ENCODE measurements around the gene SPOPL.
A peak's percentile ranks its signal among the peaks of the same experiment; 100 is the strongest.
"Not testable (repeated sequence)": the region's sequence is repeated elsewhere in the genome, so short reads cannot be mapped to it uniquely, and the experiment has no call there.

Gene SPOPL

GRCh38 chr2:138501425-138502254, at the start of gene SPOPL:
Gene SPOPL, plus strand, starts transcription at chr2:138501770. Its CDS starts 48,447 bp downstream, at chr2:138550217.
- peak; percentile 72 for DNase-seq

- DNase-seq = no peak
Observed at GRCh38 chr2:138452324-138452723, 49.2 kb upstream of the SPOPL start.

DNA sequence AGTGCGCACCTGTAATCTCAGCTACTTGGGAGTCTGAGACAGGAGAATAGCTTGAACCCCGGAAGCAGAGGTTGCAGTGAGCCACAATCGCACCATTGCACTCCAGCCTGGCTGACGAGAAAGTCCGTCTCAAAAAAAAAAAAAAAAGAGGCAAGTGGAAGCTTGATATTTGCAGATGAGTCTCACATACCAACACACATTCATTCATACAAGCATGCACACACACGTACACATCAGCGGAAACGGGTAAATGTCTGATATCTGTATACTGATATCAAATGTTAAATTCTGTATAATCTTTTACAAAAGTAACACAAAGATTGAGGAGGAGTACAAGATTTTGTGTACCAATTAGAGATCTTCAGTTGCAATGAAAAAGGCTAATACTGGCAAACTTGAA, 47.8 kb upstream of the SPOPL start:
- DNase-seq = no peak

GRCh38 chr2:138454761-138455160, 46.8 kb upstream of the SPOPL start:
- DNase-seq = no peak

DNA sequence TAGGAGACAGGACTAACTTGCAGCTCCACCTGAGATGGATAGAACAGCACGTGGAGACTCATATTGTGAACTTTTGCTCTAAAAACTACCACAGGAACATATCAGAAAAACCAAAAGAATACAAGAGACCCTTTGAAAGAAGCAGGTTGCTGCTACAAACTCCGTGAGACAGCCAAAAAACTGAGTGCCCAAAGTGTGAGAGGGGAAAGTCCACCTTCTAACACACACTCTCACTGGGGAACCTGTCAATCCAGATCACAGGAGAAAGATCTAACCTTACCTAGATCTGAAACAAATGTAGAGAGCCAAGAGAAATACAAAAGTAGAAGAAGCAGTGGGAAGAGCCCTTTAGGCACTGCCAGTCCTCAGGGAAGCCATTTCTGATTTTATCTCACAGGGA, 46.3 kb upstream of the SPOPL start:
- DNase-seq = no peak

GRCh38 chr2:138455691-138456090, 45.9 kb upstream of the SPOPL start:
- DNase-seq = no peak

DNA sequence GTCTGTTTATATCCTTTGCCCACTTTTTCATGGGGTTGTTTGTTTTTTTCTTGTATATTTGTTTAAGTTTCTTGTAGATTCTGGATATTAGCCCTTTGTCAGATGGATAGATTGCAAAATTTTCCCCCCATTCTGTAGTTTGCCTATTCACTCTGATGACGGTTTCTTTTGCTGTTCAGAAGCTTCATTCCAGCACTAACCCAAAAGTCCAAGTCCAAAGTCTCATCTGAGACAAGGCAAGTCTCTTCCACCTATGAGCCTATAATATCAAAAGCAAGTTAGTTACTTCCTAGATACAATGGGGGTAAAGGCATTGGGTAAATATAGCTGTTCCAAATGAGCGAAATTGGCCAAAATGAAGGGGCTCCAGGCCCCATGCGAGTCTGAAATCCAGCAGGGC, 38.9 kb upstream of the SPOPL start:
- DNase-seq = not testable (repeated sequence)

GRCh38 chr2:138468617-138469016, 33.0 kb upstream of the SPOPL start:
- DNase-seq = no peak

DNA sequence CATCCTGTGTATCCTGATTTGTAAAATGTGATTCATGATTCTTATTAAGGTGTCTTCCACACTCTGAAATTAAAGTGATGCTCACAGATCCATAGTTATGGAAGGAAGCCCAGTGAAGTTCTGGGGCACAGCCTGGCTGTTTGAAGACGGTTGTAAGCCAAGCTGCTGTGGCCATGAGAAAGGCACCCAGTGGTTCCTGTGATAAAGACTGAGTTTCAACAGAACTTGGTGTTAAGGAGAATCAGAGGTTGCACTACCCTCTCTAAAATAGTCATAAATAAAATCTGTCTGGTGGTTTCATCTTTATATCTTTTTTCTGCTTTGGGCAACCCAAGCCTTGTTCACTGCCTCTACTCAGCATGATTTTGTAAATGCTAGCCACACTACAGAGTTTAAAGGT, 32.2 kb upstream of the SPOPL start:
- DNase-seq = no peak

- no peak for DNase-seq
Observed at GRCh38 chr2:138470941-138471340, 30.6 kb upstream of the SPOPL start.

- peak; percentile 14 for DNase-seq
Observed at GRCh38 chr2:138474100-138474825, 27.3 kb upstream of the SPOPL start.

- no peak for DNase-seq
Observed at GRCh38 chr2:138475277-138475776, 26.2 kb upstream of the SPOPL start.

DNA sequence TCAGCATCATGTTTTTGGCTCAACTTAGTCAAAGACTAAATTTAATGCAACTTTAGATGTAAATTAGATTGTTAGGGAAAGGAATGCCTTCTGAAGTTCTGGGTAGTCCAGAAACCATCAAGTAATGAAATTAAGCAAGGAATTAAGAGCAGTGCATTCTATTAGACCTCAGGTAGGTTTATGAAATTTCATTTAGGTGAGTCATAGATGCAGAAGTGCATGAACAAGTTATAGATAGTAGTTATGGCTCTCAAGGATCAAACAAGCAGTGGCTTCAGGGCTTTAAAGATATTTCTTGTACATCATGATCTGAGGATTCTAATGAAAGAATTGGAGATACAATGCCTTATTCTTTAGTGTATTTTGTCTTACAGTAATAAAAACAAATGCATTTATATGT, 25.4 kb upstream of the SPOPL start:
- DNase-seq = no peak

DNA sequence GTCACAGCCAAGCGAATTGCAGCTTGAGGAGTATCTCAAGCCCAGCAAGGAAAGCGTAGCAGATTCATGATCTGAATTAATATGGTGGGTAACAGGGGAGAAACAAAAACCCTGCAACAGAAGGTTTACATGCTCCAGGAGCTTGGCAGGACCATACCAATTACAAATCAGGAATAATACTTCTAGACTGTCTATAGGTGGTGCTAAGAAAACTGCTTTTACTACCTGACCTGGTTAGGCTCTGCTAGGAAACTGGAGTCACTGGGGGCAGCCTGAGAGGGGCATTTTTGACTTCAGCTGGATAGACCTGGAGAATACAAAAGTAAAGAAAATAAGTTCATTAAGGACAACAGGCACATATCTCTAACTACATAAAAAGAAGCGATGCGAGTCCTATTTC, 24.6 kb upstream of the SPOPL start:
- no peak for DNase-seq

DNA sequence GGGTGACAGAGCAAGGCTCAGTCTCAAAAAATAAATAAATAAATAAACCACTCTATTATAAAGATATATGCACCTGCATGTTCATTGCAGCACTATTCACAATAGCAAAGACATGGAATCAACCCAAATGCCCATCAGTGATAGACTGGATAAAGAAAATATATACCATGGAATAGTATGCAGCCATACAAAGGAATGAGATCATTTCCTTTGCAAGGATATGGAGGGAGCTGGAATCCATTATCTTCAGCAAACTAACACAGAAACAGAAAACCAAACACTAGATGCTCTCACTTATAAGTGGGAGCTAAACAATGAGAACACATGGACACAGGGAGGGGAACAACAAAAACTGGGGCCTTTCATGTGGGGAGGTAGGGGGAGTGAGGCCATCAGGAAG, 18.8 kb upstream of the SPOPL start:
- not testable (repeated sequence) for DNase-seq

GRCh38 chr2:138485019-138485418, 16.6 kb upstream of the SPOPL start:
- DNase-seq = no peak

GRCh38 chr2:138486363-138487198, 15.0 kb upstream of the SPOPL start:
- DNase-seq = no peak

DNA sequence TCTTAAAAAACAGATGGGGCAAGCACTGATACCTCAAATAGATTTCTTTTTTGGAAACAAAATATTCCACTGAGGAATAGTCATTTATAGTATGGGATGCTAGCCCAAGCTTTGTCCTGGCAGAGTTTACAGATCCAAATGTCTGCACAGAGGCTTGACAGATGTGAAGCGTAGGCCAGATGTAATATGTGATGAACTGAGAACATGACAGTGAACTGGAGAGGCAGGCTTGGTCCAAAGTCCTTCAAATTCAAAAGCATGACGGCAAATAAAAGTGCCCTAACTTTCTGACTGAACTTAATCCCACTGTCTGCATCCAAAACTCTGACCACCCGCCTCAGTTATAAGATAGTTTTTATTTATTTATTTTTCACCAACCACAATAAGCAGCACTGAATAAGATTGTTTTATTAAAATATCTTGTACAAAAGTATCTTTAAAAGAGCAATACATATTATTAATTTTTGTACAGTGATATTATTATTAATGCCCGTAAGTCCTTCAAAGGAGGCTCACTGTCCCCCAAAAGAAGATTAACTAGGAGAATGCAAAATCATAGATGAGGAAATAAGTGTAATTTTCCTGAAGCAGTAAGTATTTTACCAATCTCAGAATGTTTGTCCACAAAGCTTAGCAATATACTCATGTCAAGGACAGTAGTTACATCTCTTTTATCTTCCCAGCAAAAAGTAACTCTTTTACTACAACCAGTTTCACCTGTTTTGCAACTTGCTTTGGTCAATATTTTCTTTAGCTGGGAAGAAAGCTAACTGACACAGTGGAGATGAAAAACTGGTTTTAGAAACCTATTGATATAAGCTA, 10.7 kb upstream of the SPOPL start:
- no peak for DNase-seq

DNA sequence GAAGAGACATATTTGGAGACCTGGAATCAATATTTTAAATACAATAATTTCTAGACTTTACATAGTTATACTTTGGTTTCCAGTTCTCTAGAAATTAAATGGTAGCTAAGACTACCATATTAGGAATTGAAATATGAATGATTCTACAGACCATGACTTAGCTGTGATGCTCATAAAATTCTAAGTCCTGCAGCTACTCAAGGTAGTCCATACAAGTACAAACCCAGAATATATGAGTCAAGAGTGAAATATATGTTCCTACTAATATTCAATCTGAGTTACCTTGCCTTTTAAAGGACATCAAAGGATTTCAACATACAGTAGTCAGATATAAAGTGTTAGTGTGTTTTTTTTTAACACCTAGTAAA, 10.1 kb upstream of the SPOPL start:
- no peak for DNase-seq

DNA sequence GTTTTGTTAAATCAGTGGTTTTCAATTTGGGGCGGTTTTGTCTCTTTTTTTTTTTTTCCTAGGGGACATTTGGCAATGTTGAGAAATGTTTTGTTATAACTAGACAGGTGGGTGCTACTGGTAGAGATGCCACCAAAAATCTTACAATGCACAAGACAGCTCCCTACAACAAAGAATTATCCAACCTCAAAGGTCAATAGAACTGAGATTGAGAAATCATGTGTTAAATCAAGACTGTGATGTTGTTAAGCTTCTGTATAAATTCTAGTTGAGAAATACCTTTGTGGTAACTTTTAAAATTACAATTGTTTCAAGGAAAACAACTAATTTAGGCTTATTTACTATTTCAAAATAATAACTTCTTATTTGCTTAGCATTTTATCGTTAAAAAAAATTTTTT, 9.4 kb upstream of the SPOPL start:
- DNase-seq = no peak

GRCh38 chr2:138493334-138493733, 8.2 kb upstream of the SPOPL start:
- no peak for DNase-seq

GRCh38 chr2:138494265-138494966, 7.2 kb upstream of the SPOPL start:
- DNase-seq = no peak
